Right atrium auricular region (tissue), 2 donors: ENCODE measurements around the gene NFASC. TPM values are rescaled to one million over a fixed set of nuclear protein-coding genes. Genes with fewer than 3 reads are reported as not detected.

Source experiments
- DNase-seq: peaks from one replicate; pipeline ENCODE4 v3.0.0-alpha.2; 2019; ENCODE audit warnings: low spot score
- H3K27ac ChIP-seq, 2 donors: fragments of 200-600 bp; sonication (generic); 1 replicate in 1 of 2; 2 replicates in 1 of 2; pipeline ENCODE4 v1.5.1; 2016 to 2019
- H3K27me3 ChIP-seq, 2 donors: fragments of 200-600 bp; sonication (generic); one replicate each; pipeline versions ENCODE4 v1.5.1 to v1.6.0; 2017 to 2019
- H3K36me3 ChIP-seq: fragments of 200-600 bp; sonication (generic); one replicate; pipeline ENCODE4 v1.5.1; 2016
- H3K4me1 ChIP-seq, 2 donors: fragments of 200-600 bp; sonication (generic); one replicate each; pipeline versions ENCODE4 v1.5.1 to v1.6.0; 2017 to 2019
- H3K4me3 ChIP-seq, 2 donors: fragments of 200-600 bp; sonication (generic); 1 replicate in 1 of 2; 2 replicates in 1 of 2; pipeline ENCODE4 v1.5.1; 2017 to 2019; ENCODE audit warnings: mild to moderate bottlenecking in 1 of 2, moderate library complexity in 1 of 2
- H3K9me3 ChIP-seq, 2 donors: fragments of 200-600 bp; sonication (generic); one replicate each; pipeline ENCODE4 v1.5.1; 2019
- CTCF ChIP-seq, 2 donors: fragments of 200-600 bp; sonication (generic); IDR thresholded peaks; one replicate each; pipeline ENCODE4 v1.5.1; 2019; ENCODE audit warnings: antibody characterized with exemption in 2 of 2
- total RNA-seq, 2 donors: library from RNA; depleted of rRNA; stranded (reverse); fragments of >200 nt; gene quantifications; one replicate each; pipeline ENCODE4 v1.1.0, GENCODE V29; 2016

Gene NFASC
- total RNA-seq, 2 donors from 2014 or later = 38.5 to 45.9 TPM

- no peak overlapping the region for H3K4me3 ChIP-seq
- no peak overlapping the region for H3K27ac ChIP-seq
- peaks cover 62% of the 10 kb centered on the region for H3K36me3 ChIP-seq
- H3K9me3 ChIP-seq = no peaks in the 10 kb centered on the region
- H3K4me1 ChIP-seq = no peaks in the 10 kb centered on the region
- no peak for DNase-seq
- no peaks in the 10 kb centered on the region for H3K27me3 ChIP-seq
- no peak for TF ChIP-seq CTCF (IDR thresholded peaks at IDR 0.05)
Measured at GRCh38 chr1:204973449-204973848, 102.8 kb downstream of the NFASC start.

DNA sequence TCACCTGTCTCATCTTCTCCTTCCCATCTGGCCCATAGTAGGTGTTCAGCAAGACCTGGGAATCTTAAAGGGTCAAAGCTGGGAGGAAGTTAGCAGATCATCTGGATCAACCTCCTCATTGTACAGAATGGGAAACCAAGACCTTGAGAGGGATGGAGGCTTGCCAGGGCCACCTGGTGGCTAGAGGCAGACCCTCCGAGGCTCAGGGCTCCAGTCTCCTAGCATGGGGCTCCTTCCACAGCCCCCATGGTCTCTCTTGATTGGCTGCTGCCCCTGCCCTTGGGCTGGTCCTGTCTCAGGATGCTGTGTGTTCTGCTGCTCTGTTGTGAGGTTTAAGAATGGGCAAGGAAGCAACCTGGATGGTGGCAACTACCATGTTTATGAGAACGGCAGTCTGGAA lies 103.7 kb downstream of the NFASC start:
- H3K36me3 ChIP-seq = peaks cover 66% of the 10 kb centered on the region
- no peaks in the 10 kb centered on the region for H3K4me1 ChIP-seq
- no peaks in the 10 kb centered on the region for H3K27me3 ChIP-seq

DNA sequence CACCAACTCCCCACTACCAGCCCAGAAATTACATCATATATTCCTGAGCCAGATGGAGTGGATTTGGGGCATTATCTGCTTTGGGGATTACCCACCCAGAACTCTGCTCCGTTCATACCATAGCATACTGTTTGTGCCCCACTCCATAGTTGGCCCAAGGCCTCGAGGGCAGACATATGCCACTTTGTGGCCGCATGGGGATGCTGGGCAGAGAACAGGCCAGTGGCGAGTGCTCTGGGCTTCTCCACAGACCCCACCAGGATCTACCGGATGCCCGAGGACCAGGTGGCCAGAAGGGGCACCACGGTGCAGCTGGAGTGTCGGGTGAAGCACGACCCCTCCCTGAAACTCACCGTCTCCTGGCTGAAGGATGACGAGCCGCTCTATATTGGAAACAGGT lies 104.4 kb downstream of the NFASC start:
- Histone ChIP-seq H3K27me3 (no peaks in the 10 kb centered on the region), H3K9me3 (no peaks in the 10 kb centered on the region), H3K4me3 (no peak overlapping the region), H3K4me1 (no peaks in the 10 kb centered on the region), H3K27ac (no peak overlapping the region), H3K36me3 (peaks cover 66% of the 10 kb centered on the region)
- DNase-seq = no peak
- no peak for TF ChIP-seq CTCF (IDR thresholded peaks at IDR 0.05)

More for the DNA sequence above, 103.7 kb downstream of the NFASC start:
- no peak for TF ChIP-seq CTCF (IDR thresholded peaks at IDR 0.05)
- H3K9me3 ChIP-seq = no peaks in the 10 kb centered on the region
- DNase-seq = no peak
- H3K4me3 ChIP-seq = no peak overlapping the region
- H3K27ac ChIP-seq = no peak overlapping the region

DNA sequence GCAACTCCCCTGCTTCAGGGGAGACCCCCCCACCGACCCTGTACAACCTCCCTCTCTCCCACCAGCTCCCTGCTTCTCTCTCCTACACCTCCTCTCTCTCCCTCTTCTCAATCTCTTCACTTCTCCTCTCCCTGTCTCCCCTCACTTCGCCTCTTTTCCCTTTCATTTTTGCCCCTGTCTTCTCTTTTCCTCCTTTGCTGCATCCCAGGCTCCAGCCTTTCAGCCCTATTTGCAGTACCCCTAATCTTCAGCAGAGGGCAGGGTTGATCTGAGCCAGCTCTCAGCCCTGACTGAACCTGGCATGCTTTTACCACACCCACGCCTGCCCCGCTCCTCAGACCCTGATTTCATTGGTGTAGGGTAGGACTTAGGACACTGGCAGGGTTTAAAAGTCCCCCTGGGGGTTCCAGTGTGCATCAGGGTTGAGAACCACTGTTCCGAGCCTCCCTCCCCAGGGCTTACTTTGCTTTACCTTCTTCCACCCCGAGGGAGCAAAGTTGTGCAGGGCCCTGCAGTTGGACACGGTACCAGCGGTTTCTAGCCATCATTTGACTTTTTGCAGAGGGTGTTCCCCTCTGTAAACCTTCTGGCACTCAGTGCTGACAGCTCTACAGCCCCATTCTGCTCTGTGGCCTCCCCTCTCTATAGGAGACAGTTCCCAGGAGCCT lies 105.0 kb downstream of the NFASC start:
- Histone ChIP-seq H3K4me3 (no peak overlapping the region), H3K9me3 (no peaks in the 10 kb centered on the region), H3K27me3 (no peaks in the 10 kb centered on the region), H3K4me1 (no peaks in the 10 kb centered on the region), H3K36me3 (peaks cover 62% of the 10 kb centered on the region), H3K27ac (no peak overlapping the region)
- TF ChIP-seq CTCF (IDR thresholded peaks at IDR 0.05) = peak; percentile 77 to 85
- peak; percentile 64 for DNase-seq

DNA sequence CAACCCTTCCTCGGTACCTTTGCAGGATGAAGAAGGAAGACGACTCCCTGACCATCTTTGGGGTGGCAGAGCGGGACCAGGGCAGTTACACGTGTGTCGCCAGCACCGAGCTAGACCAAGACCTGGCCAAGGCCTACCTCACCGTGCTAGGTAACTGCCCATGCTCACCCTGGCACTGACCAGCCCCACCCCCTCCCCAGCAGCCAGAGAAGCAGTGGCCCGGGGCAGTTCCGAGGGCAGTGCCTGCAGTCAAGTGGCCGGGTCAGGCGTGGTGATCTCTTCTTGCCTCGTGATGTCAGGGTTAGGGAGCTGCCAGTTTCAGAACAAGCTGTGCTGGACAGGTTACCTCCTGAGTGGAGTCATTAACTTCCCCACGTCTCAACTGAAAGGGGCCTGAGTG lies 106.0 kb downstream of the NFASC start:
- no peak overlapping the region for H3K27ac ChIP-seq
- H3K4me1 ChIP-seq = peaks cover 0 to 5% of the 10 kb centered on the region in 2 donors
- no peak for TF ChIP-seq CTCF (IDR thresholded peaks at IDR 0.05)
- H3K36me3 ChIP-seq = peaks cover 58% of the 10 kb centered on the region
- no peak for DNase-seq
- H3K4me3 ChIP-seq = no peak overlapping the region
- no peaks in the 10 kb centered on the region for H3K27me3 ChIP-seq
- H3K9me3 ChIP-seq = no peaks in the 10 kb centered on the region

DNA sequence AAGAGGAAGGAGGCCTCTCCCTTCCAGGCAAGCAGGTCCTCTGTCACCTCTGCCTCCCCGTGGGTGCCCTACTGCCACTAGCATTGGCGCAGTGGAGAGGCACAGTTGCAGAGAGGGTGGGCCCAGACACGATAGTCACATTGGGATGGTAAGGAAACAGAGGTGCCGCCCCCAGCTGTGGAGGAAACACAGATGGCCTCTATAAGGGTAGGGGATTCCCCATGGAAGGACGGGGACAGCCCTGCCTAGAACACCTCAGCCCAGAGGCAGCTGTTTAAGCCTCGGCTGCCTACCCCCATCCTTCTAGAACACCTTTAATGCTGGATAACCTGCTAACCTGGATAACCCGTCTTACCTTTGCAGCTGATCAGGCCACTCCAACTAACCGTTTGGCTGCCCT lies 106.7 kb downstream of the NFASC start:
- no peak for DNase-seq
- H3K27ac ChIP-seq = no peak overlapping the region
- TF ChIP-seq CTCF (IDR thresholded peaks at IDR 0.05) = no peak
- H3K27me3 ChIP-seq = no peaks in the 10 kb centered on the region
- peaks cover 0 to 5% of the 10 kb centered on the region in 2 donors for H3K4me1 ChIP-seq
- H3K4me3 ChIP-seq = no peak overlapping the region
- H3K9me3 ChIP-seq = no peaks in the 10 kb centered on the region
- H3K36me3 ChIP-seq = peaks cover 53% of the 10 kb centered on the region
